GM12872 (cell line): ENCODE results near the gene URB2.

ENCODE experiments used
- CTCF ChIP-seq: IDR thresholded peaks from 3 replicates; pipeline ENCODE4 v1.5.1; 2011; ENCODE audit warnings: low read depth, mild to moderate bottlenecking, low read length, moderate library complexity; ENCODE audit not compliant: insufficient read depth

Gene URB2

GRCh38 chr1:229665912-229666558 lies 40.0 kb downstream of the URB2 start:
- no peak for TF ChIP-seq CTCF

- no peak for TF ChIP-seq CTCF
Observed at GRCh38 chr1:229666585-229666984, 40.5 kb downstream of the URB2 start.

- TF ChIP-seq CTCF, result no peak
Observed at GRCh38 chr1:229669333-229669732, 43.3 kb downstream of the URB2 start.

GRCh38 chr1:229671310-229671709 lies 45.3 kb downstream of the URB2 start:
- TF ChIP-seq CTCF, result no peak

- no peak for TF ChIP-seq CTCF
Observed at GRCh38 chr1:229672246-229672645, 46.2 kb downstream of the URB2 start.

- no peak for TF ChIP-seq CTCF
Observed at GRCh38 chr1:229674042-229674441, 48.0 kb downstream of the URB2 start.

- TF ChIP-seq CTCF, result no peak
Observed at GRCh38 chr1:229675396-229675795, 49.3 kb downstream of the URB2 start.
